Measurements from ENCODE around the gene ECM1.
A peak's percentile ranks its signal among the peaks of the same experiment; 100 is the strongest.

The ECM1 gene

GRCh38 chr1:150555971-150556865 is 48.3 kb downstream of the ECM1 start:
- no peak overlapping the region for H3K27ac ChIP-seq
- TF ChIP-seq CTCF (conservative IDR thresholded peaks at IDR 0.05), result no peak

GRCh38 chr1:150557065-150557600 is 49.2 kb downstream of the ECM1 start:
- H3K27ac ChIP-seq, result no peak overlapping the region
- no peak for TF ChIP-seq CTCF (conservative IDR thresholded peaks at IDR 0.05)

- no peak for TF ChIP-seq CTCF (conservative IDR thresholded peaks at IDR 0.05)
- no peak overlapping the region for H3K27ac ChIP-seq
Observed at GRCh38 chr1:150557813-150558212, 49.9 kb downstream of the ECM1 start.

- TF ChIP-seq CTCF (conservative IDR thresholded peaks at IDR 0.05), result no peak
- no peak overlapping the region for H3K27ac ChIP-seq
Observed at GRCh38 chr1:150558303-150558704, 50.4 kb downstream of the ECM1 start.

GRCh38 chr1:150558761-150559655 is 51.1 kb downstream of the ECM1 start:
- no peak for TF ChIP-seq CTCF (conservative IDR thresholded peaks at IDR 0.05)
- H3K27ac ChIP-seq, result no peak overlapping the region; the same call in 1 of the 2 replicates

- no peak for TF ChIP-seq CTCF (conservative IDR thresholded peaks at IDR 0.05)
- peak overlapping the region; percentile 100; the same call in 1 of the 2 replicates for H3K27ac ChIP-seq
Observed at GRCh38 chr1:150559656-150560010, 51.7 kb downstream of the ECM1 start.

GRCh38 chr1:150560011-150560438 is 52.1 kb downstream of the ECM1 start:
- peak; percentile 91 for TF ChIP-seq CTCF (conservative IDR thresholded peaks at IDR 0.05)
- H3K27ac ChIP-seq, result peak overlapping the region; percentile 100

Measured in VCaP (cell line).